Stimulated activated CD4-positive, alpha-beta T cell treated with anti-CD3 and anti-CD28 coated beads, Interleukin-1b, Interleukin-23, amount 100 ng/mL, for 48 hours (primary cell): Measurements from ENCODE around the gene MPZL1.
"Not testable (repeated sequence)": the region's sequence is repeated elsewhere in the genome, so short reads cannot be mapped to it uniquely, and the experiment has no call there.

Source experiments
- DNase-seq: peaks from one replicate; pipeline ENCODE4 v3.0.0-alpha.2; 2020

MPZL1 gene

DNA sequence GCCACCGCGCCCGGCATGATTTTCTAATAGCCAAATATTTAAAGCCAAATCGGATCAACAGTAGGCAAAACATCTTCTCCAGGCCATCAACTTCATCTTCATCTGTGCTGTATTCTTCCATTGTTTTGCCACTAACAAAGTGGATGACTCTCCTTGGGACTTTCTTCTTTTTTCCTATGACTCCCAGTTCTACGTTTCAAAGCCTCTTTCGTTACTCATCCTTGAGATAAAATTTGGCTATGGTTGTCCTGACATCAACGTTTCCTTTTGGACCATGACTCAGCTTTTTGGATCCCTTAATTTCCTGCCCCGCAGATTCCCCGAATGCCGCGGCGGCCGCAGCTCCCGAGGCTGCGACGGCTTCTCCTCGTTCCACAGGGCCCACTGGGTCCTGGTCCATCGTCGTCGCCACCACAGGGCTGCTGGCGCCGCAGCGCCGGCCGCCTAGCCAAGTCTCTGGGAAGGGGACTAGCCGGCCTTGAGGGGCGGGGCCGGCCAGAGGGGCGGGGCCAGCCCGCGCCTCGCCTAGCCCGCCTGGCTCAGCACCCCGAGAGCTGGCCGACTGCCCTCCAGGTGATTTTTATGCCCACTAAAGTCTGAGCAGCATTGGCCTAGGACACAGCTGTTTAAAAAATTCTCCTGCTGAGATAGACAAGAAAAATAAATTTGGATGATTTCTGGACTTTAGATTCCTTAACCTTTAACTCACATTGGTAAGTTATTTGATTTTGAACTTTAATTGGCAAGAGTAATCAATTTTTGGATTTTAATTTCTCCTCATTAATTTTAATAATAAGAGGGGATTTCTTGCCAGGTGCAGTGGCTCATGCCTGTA lies 98.3 kb downstream of the MPZL1 start:
- peak; percentile 8 for DNase-seq

- DNase-seq: no peak
These were observed 99.0 kb downstream of the MPZL1 start for GRCh38 chr1:167820684-167821355.

GRCh38 chr1:167821356-167821685 lies 99.5 kb downstream of the MPZL1 start:
- DNase-seq: no peak

DNA sequence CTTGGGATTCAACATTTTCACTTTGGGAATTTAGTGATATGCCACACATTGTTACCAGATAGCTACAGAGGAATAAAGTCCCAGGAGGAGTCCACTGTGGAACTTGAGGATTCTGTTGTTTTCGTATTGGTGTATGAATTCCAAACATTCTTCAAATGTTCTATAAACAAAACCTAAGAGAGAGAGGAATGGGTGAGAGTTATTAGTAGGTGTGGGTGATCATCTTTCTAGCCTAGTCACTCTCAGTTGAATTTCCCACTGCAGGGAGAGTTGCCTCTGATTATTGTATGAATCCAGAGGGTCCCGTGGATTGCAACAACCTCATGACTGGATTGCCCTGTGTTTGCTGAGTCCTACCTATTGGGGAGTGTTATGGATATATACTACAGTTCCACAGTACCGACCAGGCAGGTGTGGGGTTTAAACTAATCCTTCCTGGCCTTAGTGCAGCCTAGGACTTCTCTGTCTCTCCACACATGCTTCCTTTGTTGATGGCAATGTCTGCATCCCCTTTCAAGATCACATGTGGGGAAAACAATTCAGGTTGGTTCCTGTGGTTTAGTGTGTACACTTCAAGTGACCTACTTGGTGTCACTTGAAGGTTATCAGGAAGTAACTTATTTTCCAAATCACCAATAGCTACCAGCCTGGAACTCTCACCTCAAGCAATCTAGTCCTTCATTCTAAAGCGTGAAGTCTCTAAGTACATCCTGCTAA lies 100.3 kb downstream of the MPZL1 start:
- DNase-seq: no peak

- DNase-seq: no peak
These were observed 102.5 kb downstream of the MPZL1 start for GRCh38 chr1:167824163-167824794.

GRCh38 chr1:167825419-167826079 lies 103.8 kb downstream of the MPZL1 start:
- no peak for DNase-seq

DNA sequence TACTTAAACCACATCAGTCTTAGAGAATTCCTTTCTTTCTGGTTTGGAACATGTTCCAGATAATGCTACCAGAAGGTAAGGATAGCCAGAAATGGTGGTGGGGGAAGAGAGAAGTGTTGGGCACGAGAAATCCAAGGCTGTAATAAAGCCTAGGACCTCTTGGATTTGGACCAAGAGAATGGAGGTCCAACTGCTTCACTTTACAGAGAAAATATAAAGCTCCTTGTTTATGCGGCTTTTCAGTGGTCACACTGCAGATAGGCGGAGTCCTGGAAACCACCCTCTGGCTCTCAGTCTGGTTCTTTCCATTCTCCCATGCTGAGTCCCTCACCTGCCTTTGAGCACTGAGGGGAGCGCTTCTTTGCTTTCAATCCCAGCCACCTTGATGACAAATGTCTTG lies 104.3 kb downstream of the MPZL1 start:
- no peak for DNase-seq

DNA sequence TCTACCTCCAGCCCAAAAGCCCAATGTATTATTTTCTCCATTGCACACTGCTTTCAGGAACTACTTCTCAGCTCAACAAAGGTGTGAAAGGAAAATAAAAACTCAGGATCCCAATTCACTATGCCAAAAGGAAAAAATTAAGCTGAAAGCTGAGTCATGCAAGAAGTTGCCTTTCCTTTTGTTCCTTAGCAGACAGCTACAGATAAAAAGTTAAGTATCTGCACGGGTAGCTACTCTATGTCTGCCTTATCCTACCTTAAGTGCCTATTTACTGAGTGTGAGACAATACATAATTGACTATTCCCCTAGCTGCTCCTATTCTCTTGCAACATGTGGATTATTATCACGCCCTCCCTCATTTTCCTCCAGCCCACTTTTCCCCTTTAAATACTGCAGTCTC lies 108.1 kb downstream of the MPZL1 start:
- DNase-seq: no peak

DNA sequence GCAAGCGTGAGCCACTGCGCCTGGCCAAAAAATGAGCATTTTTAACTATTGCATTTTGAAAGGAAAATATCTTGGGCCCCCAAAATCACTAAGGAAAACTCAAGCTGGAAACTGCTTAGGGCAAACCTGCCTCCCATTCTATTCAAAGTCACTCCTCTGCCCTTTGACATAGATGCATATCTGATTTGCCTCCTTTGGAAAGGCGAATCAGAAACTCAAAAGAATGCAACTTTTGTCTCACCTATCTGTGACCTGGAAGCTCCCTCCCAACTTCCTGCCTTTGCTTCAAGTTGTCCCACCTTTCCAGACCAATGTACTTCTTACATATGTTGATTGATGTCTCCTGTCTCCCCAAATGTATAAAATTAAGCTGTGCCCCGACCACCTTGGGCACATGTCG lies 108.9 kb downstream of the MPZL1 start:
- DNase-seq: not testable (repeated sequence)

GRCh38 chr1:167832693-167833092 lies 110.9 kb downstream of the MPZL1 start:
- DNase-seq: no peak

GRCh38 chr1:167833904-167834303 lies 112.1 kb downstream of the MPZL1 start:
- no peak for DNase-seq

GRCh38 chr1:167836197-167836596 lies 114.4 kb downstream of the MPZL1 start:
- no peak for DNase-seq

DNA sequence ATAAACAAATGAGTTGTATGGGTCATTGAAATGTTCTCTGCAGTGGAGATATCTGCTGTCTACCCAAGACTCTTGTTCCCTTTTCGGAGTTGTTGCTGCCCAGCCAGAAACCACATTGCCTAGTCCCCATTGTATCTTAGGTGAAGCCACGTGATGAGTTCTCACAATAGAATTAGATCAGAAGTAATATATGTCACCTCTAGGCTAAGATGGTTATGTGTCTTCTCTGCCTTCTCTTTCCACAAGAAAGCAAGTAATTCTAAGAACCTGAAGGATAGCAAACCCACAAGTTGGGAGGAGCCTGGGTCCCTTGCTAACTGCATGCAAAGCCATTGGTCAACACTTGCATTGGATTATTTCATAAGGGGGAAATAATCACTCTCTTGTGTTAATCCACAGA lies 115.5 kb downstream of the MPZL1 start:
- no peak for DNase-seq

DNA sequence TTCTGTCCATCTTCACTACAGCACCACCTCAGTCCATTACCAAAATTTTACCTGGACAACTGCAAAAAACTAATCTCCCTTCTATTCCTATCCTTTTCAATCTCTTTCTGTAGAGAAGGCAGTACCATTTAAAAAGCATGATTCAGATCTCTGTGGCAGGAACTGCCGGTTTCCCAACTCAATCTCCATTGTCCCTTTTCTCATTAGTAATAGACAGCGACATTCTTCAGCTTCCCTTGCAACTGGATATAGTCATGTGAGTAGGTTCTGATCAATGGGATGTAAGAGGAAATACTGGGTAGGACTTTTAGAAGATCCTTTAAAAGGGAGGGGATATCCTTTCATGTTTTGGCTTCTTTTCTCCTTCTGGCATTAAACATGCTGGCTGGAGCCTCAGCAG lies 117.2 kb downstream of the MPZL1 start:
- no peak for DNase-seq
